B cell (primary cell): ENCODE data around the gene DCDC2C. TPM values are rescaled to one million over a fixed set of nuclear protein-coding genes. Genes with fewer than 3 reads are reported as not detected.

Experiments used
- ATAC-seq: fragments of 200-7000 bp; cut with Tn5 transposase; one replicate; pipeline ENCODE4 v1.10.0; 2021; ENCODE audit warnings: low read depth, mild to moderate bottlenecking, moderate number of reproducible peaks, moderate library complexity
- CTCF ChIA-PET: fragments of 350-600 bp; sonication (Branson Sonifier 250); formaldehyde crosslinking; loops from one replicate; lab custom pipeline; 2021; ENCODE audit warnings: antibody characterized with exemption, inconsistent platforms; lab: Charles Lee
- POLR2A ChIA-PET: fragments of 350-600 bp; sonication (Branson Sonifier 250); formaldehyde crosslinking; loops from one replicate; lab custom pipeline; 2021; ENCODE audit warnings: antibody characterized with exemption; lab: Charles Lee
- DNase-seq: peaks from one replicate; pipeline ENCODE4 v3.0.0; 2013
- H2AFZ ChIP-seq: 2 replicates; pipeline ENCODE4 v1.6.1; 2012; ENCODE audit warnings: mild to moderate bottlenecking, low read depth, low read length; ENCODE audit not compliant: insufficient read depth, poor library complexity, severe bottlenecking
- H3K27ac ChIP-seq, 2 donors: 1 replicate in 1 of 2; 2 replicates in 1 of 2; pipeline ENCODE4 v1.5.1; 2012 to 2013; ENCODE audit warnings: low read length in 2 of 2, mild to moderate bottlenecking in 2 of 2, moderate library complexity in 1 of 2
- H3K27me3 ChIP-seq, 4 experiments: fragments of 200-600 bp in 1 of 4; sonication (generic) in 1 of 4; replicated peaks in 1 of 4; 1 replicate in 2 of 4; 2 replicates in 2 of 4; pipeline versions ENCODE4 v1.6.1 to v1.7.0; 2013 to 2016; ENCODE audit warnings: low read length in 3 of 4, mild to moderate bottlenecking in 2 of 4, mixed read lengths in 1 of 4, moderate library complexity in 1 of 4; ENCODE audit not compliant: insufficient read depth in 4 of 4, control insufficient read depth in 3 of 4; ENCODE audit errors: control extremely low read depth in 1 of 4
- H3K36me3 ChIP-seq, 2 experiments: replicated peaks in 1 of 2; 1 replicate in 1 of 2; 2 replicates in 1 of 2; pipeline versions ENCODE4 v1.6.1 to v1.7.1; 2013; ENCODE audit warnings: low read length in 1 of 2; ENCODE audit not compliant: insufficient read depth in 2 of 2, control insufficient read depth in 1 of 2; ENCODE audit errors: control extremely low read depth in 1 of 2, extremely low read depth in 1 of 2
- H3K4me1 ChIP-seq, 2 donors: fragments of 200-600 bp in 1 of 2; sonication (generic) in 1 of 2; 1 replicate in 1 of 2; 2 replicates in 1 of 2; pipeline versions ENCODE4 v1.5.1 to v1.6.1; 2013 to 2017; ENCODE audit warnings: low read length in 2 of 2; ENCODE audit not compliant: control insufficient read depth in 2 of 2, insufficient read depth in 2 of 2
- H3K4me2 ChIP-seq: replicated peaks from 2 replicates; pipeline ENCODE3; 2012; ENCODE audit warnings: mild to moderate bottlenecking, low read depth, low read length; ENCODE audit not compliant: poor library complexity, severe bottlenecking
- H3K4me3 ChIP-seq, 5 experiments: fragments of 200-600 bp in 1 of 5; sonication (generic) in 1 of 5; 1 replicate in 3 of 5; 2 replicates in 2 of 5; pipeline versions ENCODE4 v1.5.1 to v1.7.0; 2011 to 2016; ENCODE audit warnings: low read length in 4 of 5, mild to moderate bottlenecking in 4 of 5, low read depth in 2 of 5, control low read depth in 1 of 5, moderate library complexity in 1 of 5; ENCODE audit not compliant: insufficient read depth in 1 of 5; ENCODE audit errors: control extremely low read depth in 1 of 5, extremely low read depth in 1 of 5
- H3K79me2 ChIP-seq: fragments of 200-600 bp; sonication (generic); one replicate; pipeline ENCODE4 v1.6.0; 2016; ENCODE audit warnings: low read length; ENCODE audit not compliant: control insufficient read depth, insufficient read depth
- H3K9ac ChIP-seq: fragments of 200-600 bp; sonication (generic); 2 replicates; pipeline ENCODE4 v1.6.1; 2017; ENCODE audit warnings: mild to moderate bottlenecking, low read length, moderate library complexity
- H3K9me3 ChIP-seq, 3 donors: one replicate each; pipeline versions ENCODE4 v1.6.1 to v1.7.1; 2013; ENCODE audit warnings: low read length in 2 of 3; ENCODE audit not compliant: control insufficient read depth in 2 of 3, insufficient read depth in 1 of 3; ENCODE audit errors: control extremely low read depth in 1 of 3
- H4K20me1 ChIP-seq: 2 replicates; pipeline ENCODE4 v1.6.0; 2012; ENCODE audit warnings: mild to moderate bottlenecking, low read length; ENCODE audit not compliant: insufficient read depth, control insufficient read depth, poor library complexity, severe bottlenecking
- H3K27ac Mint-ChIP-seq: one replicate; pipeline ENCODE4 v1.8.0; 2021; ENCODE audit warnings: mixed read lengths
- H3K27me3 Mint-ChIP-seq: one replicate; pipeline ENCODE4 v1.8.0; 2021; ENCODE audit warnings: mixed read lengths
- H3K4me1 Mint-ChIP-seq: one replicate; pipeline ENCODE4 v1.8.0; 2021; ENCODE audit warnings: mixed read lengths
- H3K4me3 Mint-ChIP-seq: one replicate; pipeline ENCODE4 v1.8.0; 2021; ENCODE audit warnings: mixed read lengths
- H3K9me3 Mint-ChIP-seq: one replicate; pipeline ENCODE4 v1.8.0; 2022; ENCODE audit warnings: mixed read lengths; ENCODE audit not compliant: insufficient read depth
- EZH2 ChIP-seq: IDR thresholded peaks from 2 replicates; pipeline ENCODE4 v1.6.1; 2012; ENCODE audit warnings: borderline replicate concordance, low read depth, mild to moderate bottlenecking, moderate library complexity, low read length; ENCODE audit not compliant: insufficient read depth, poor library complexity, severe bottlenecking
- WGBS: methylation state at CpG from one replicate; pipeline ENCODE4 v1.1.5; 2013; ENCODE audit warnings: missing lambda C conversion rate; ENCODE audit not compliant: insufficient coverage; 5-methylcytosine and 5-hydroxymethylcytosine counted together
- intact Hi-C: fragments of 100-400 bp; cut with micrococcal nuclease; formaldehyde crosslinking; loops from one replicate; pipeline ENCODE4 v1.10.0; 2022
- polyA plus RNA-seq: library from polyadenylated mRNA; depleted of rRNA; stranded (reverse); fragments of >200 nt; gene quantifications from 2 replicates; pipeline ENCODE4 v1.2.3, GENCODE V29; 2012
- total RNA-seq, 2 donors: library from RNA; stranded (reverse); fragments of 120-200 nt in 1 of 2; gene quantifications; 1 replicate in 1 of 2; 2 replicates in 1 of 2; pipeline versions ENCODE4 v1.2.3 to v1.2.4, GENCODE V29; 2013 to 2022
- TF ChIP-seq, protein P1 (sequence below): fragments of 200-600 bp; IDR thresholded peaks from one replicate; pipeline ENCODE4 v1.8.0; 2022; ENCODE audit warnings: antibody characterized with exemption, mild to moderate bottlenecking

DCDC2C gene
- total and polyA plus RNA-seq, 2 donors (not counting 1 experiment from before 2014, with no cell fraction given): not detected

GRCh38 chr2:3754795-3755194 lies 51.4 kb downstream of the DCDC2C start:
- no peak overlapping the region for H3K4me2 ChIP-seq
- CTCF ChIA-PET: no interaction called here
- Mint-ChIP-seq H3K27ac (no peak overlapping the region), H3K9me3 (peaks cover 2% of the 10 kb centered on the region), H3K27me3 (no peaks in the 10 kb centered on the region), H3K4me3 (no peak overlapping the region), H3K4me1 (no peaks in the 10 kb centered on the region)
- intact Hi-C loops: no loop called here
- no peaks in the 10 kb centered on the region for H3K4me1 ChIP-seq
- POLR2A ChIA-PET: no interaction called here
- H3K27me3 ChIP-seq: no peaks in the 10 kb centered on the region
- no peak for TF ChIP-seq EZH2
- H3K79me2 ChIP-seq: no peaks in the 10 kb centered on the region
- no peaks in the 10 kb centered on the region for H4K20me1 ChIP-seq
- no peak overlapping the region for H3K9ac ChIP-seq
- H2AFZ ChIP-seq: no peak overlapping the region
- H3K27ac ChIP-seq: no peak overlapping the region
- peaks cover 0 to 5% (median 0%) of the 10 kb centered on the region in 3 donors for H3K9me3 ChIP-seq
- no peak for DNase-seq
- no peaks in the 10 kb centered on the region for H3K36me3 ChIP-seq
- 100% methylated on average over 3 of the region's 3 CpGs for WGBS
- H3K4me3 ChIP-seq: no peak overlapping the region
- ATAC-seq: no peak

DNA sequence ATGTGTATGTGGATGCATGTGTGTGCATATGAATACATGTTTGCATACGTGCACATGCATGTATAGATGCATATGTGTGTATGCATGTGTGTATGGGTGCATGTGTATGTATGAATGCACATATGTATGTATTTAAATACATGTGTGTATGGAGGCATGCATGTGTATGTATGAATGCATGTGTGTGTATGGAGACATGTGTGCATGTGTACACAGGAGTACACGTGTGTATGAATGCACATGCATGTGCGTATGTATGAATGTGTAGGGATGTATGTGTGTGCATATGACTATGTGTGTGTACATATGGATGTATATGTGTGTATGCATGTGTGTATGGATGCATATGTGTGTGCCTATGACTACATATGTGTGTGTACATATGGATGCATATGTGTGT lies 51.9 kb downstream of the DCDC2C start:
- no peak overlapping the region for H3K4me2 ChIP-seq
- WGBS: 93% methylated on average over 3 of the region's 3 CpGs
- ATAC-seq (no peak), DNase-seq (no peak)
- Mint-ChIP-seq H3K9me3 (peaks cover 2% of the 10 kb centered on the region), H3K4me3 (no peak overlapping the region), H3K27ac (no peak overlapping the region), H3K27me3 (no peaks in the 10 kb centered on the region), H3K4me1 (no peaks in the 10 kb centered on the region)
- H3K9me3 ChIP-seq: peaks cover 0 to 5% (median 0%) of the 10 kb centered on the region in 3 donors
- H3K79me2 ChIP-seq: no peaks in the 10 kb centered on the region
- H3K4me1 ChIP-seq: no peaks in the 10 kb centered on the region
- intact Hi-C loops: no loop called here
- no peak overlapping the region for H3K27ac ChIP-seq
- no peak for TF ChIP-seq EZH2
- TF ChIP-seq, protein P1, sequence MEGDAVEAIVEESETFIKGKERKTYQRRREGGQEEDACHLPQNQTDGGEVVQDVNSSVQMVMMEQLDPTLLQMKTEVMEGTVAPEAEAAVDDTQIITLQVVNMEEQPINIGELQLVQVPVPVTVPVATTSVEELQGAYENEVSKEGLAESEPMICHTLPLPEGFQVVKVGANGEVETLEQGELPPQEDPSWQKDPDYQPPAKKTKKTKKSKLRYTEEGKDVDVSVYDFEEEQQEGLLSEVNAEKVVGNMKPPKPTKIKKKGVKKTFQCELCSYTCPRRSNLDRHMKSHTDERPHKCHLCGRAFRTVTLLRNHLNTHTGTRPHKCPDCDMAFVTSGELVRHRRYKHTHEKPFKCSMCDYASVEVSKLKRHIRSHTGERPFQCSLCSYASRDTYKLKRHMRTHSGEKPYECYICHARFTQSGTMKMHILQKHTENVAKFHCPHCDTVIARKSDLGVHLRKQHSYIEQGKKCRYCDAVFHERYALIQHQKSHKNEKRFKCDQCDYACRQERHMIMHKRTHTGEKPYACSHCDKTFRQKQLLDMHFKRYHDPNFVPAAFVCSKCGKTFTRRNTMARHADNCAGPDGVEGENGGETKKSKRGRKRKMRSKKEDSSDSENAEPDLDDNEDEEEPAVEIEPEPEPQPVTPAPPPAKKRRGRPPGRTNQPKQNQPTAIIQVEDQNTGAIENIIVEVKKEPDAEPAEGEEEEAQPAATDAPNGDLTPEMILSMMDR: no peak
- ChIA-PET CTCF (no interaction called here), POLR2A (no interaction called here)
- H4K20me1 ChIP-seq: no peaks in the 10 kb centered on the region
- H3K27me3 ChIP-seq: no peaks in the 10 kb centered on the region
- H3K36me3 ChIP-seq: no peaks in the 10 kb centered on the region
- H2AFZ ChIP-seq: no peak overlapping the region
- H3K9ac ChIP-seq: no peak overlapping the region
- H3K4me3 ChIP-seq: no peak overlapping the region
